Skeletal muscle tissue (tissue), 4 donors: ENCODE data around the gene ZNF536. TPM values are rescaled to one million over a fixed set of nuclear protein-coding genes. Genes with fewer than 3 reads are reported as not detected.

ENCODE experiments used
- H3K27ac ChIP-seq: one replicate; pipeline ENCODE4 v1.7.0; 2013; ENCODE audit warnings: mild to moderate bottlenecking, low read depth, low read length, inconsistent platforms
- H3K27me3 ChIP-seq, 3 donors: one replicate each; pipeline ENCODE4 v1.7.0; 2013; ENCODE audit warnings: low read length in 3 of 3; ENCODE audit not compliant: control insufficient read depth in 3 of 3, insufficient read depth in 3 of 3
- H3K36me3 ChIP-seq, 3 donors: one replicate each; pipeline ENCODE4 v1.7.0; 2013; ENCODE audit warnings: low read length in 3 of 3; ENCODE audit not compliant: control insufficient read depth in 3 of 3, insufficient read depth in 3 of 3
- H3K4me1 ChIP-seq, 3 donors: one replicate each; pipeline ENCODE4 v1.7.0; 2013; ENCODE audit warnings: low read length in 3 of 3, mild to moderate bottlenecking in 3 of 3; ENCODE audit not compliant: control insufficient read depth in 3 of 3, insufficient read depth in 3 of 3
- H3K4me3 ChIP-seq, 3 donors: one replicate each; pipeline ENCODE4 v1.7.0; 2013; ENCODE audit warnings: low read length in 3 of 3
- H3K9ac ChIP-seq, 3 donors: one replicate each; pipeline ENCODE4 v1.7.0; 2013; ENCODE audit warnings: low read length in 3 of 3, mild to moderate bottlenecking in 3 of 3, moderate library complexity in 2 of 3, low read depth in 1 of 3
- H3K9me3 ChIP-seq, 3 donors: one replicate each; pipeline ENCODE4 v1.7.0; 2013; ENCODE audit warnings: low read length in 3 of 3; ENCODE audit not compliant: control insufficient read depth in 3 of 3
- total RNA-seq: library from RNA; depleted of rRNA; stranded (reverse); fragments of >200 nt; gene quantifications from one replicate; pipeline ENCODE4 v1.2.3, GENCODE V29; 2014
- donor health status: Osteomylitis.

The ZNF536 gene
- total RNA-seq, 1 donor from 2014 or later: 3.1 TPM

DNA sequence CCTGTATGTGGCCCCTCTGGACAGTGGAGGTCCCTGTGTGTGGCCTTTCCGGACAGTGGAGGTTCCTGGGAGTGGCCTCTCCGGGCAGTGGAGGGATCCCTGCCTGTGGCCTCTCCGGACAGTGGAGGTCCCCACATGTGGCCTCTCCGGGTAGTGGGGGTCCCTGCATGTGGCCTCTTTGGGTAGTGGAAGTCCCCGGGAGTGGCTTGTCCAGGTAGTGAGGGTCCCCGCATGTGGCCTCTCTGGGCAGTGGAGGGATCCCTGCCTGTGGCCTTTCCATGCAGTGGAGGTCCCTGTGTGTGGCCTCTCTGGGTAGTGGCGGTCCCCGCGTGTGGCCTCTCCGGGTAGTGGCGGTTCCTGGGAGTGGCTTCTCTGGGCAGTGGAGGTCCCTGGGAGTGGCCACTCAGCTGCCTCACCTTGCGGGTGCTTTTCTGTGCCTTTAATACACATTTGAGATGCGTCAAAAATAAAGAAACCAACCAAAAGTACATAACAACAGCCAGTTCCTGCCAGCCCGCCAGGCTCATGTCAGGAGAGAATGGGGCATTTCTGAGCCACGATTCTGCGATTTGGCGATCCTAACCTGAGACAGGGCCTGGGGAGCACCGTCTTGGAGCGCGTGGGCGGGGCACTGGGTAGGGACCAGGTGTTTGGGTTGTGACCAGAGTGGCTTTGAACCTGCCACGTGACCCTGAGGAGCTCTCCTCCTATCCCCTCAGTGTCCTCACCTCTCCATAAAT lies 194.7 kb downstream of the ZNF536 start:
- Histone ChIP-seq H3K9me3 (no peaks in the 10 kb centered on the region), H3K4me3 (no peak overlapping the region), H3K36me3 (no peaks in the 10 kb centered on the region), H3K9ac (no peak overlapping the region), H3K4me1 (no peaks in the 10 kb centered on the region), H3K27ac (no peak overlapping the region), H3K27me3 (peaks cover 0 to 24% (median 7%) of the 10 kb centered on the region in 3 donors)

DNA sequence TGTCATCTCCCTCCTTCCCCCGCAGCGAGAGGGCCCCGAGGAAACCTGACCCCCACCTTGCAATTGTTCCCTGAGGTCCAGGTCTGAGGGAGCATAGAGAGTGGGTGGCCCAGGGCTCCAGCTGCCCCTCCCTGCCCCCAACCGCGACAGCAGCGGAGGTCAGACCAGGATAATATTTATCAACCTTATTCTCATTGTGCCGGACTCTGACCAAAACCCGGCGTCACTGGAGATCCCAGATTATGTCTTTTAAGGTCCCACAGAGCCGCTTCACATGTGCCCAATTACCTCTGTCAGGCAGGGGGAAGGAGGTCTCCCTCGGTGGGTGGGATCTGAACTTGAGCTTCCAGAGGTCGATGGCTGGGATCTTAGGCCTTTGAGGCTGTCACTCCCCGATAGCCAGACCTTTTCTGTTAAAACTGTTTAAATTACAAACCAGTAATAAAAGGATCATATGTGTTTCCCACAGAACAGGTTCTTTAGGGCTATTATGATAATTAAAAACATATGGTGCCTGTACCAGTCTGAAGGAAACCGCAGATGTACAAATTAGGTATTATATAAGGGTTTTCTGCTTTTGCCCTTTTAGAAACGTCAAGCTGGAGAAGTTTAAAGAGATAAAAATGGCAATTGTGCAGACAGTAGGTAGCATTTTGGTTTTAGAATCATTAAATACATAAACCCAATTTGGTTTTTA lies 195.5 kb downstream of the ZNF536 start:
- peaks cover 0 to 24% (median 7%) of the 10 kb centered on the region in 3 donors for H3K27me3 ChIP-seq
- H3K9me3 ChIP-seq: no peaks in the 10 kb centered on the region
- H3K9ac ChIP-seq: no peak overlapping the region
- H3K4me1 ChIP-seq: no peaks in the 10 kb centered on the region
- H3K36me3 ChIP-seq: no peaks in the 10 kb centered on the region
- no peak overlapping the region for H3K27ac ChIP-seq
- no peak overlapping the region for H3K4me3 ChIP-seq

DNA sequence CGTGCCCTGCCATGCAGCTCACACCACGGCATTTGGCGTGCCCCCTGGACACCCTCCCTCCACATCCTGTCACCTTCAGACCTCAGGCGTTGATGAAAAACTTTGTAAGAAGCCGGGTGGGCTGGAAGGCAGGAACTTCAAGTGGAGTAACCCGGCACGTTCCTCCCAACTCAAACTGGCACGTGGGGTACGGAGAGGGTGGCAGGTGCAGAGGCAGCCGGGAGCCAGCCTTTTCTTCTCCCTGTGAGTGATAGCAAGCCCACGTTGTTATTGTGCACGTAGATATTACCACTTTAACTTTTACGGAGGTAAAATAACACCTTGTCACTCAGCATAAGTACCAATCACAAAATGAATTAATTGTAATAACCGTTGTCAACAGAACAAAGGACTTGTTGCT lies 198.0 kb downstream of the ZNF536 start:
- Histone ChIP-seq H3K9ac (no peak overlapping the region), H3K27ac (no peak overlapping the region), H3K9me3 (no peaks in the 10 kb centered on the region), H3K27me3 (peaks cover 0 to 15% (median 0%) of the 10 kb centered on the region in 3 donors), H3K4me3 (no peak overlapping the region), H3K36me3 (no peaks in the 10 kb centered on the region), H3K4me1 (no peaks in the 10 kb centered on the region)

- Histone ChIP-seq H3K4me3 (no peak overlapping the region), H3K9ac (no peak overlapping the region), H3K27ac (no peak overlapping the region), H3K9me3 (no peaks in the 10 kb centered on the region), H3K27me3 (peaks cover 0 to 3% (median 0%) of the 10 kb centered on the region in 3 donors), H3K36me3 (no peaks in the 10 kb centered on the region), H3K4me1 (no peaks in the 10 kb centered on the region)
These were observed 205.4 kb downstream of the ZNF536 start for GRCh38 chr19:30577551-30578105.

DNA sequence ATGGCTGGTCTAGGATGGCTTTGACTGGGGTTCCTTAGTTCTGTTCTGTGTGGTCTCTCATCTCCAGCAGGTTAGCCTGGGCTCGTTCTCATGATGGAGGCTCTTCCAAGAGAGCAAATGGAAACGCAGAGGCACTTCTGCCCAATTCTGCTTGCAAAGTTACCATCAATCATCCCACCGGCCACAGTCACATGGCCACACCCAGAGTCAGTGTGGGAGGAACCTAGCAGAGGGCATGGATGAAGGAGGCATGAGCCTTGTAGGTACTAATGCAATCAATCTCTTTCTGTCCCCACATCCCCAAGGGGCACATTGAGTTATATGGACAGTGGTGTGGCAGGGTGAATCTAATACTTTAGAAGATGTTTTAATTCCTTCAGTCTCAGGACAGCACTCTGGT lies 207.2 kb downstream of the ZNF536 start:
- Histone ChIP-seq H3K4me1 (no peaks in the 10 kb centered on the region), H3K27ac (no peak overlapping the region), H3K27me3 (peaks cover 0 to 3% (median 0%) of the 10 kb centered on the region in 3 donors), H3K9ac (no peak overlapping the region), H3K36me3 (no peaks in the 10 kb centered on the region), H3K4me3 (no peak overlapping the region), H3K9me3 (no peaks in the 10 kb centered on the region)

DNA sequence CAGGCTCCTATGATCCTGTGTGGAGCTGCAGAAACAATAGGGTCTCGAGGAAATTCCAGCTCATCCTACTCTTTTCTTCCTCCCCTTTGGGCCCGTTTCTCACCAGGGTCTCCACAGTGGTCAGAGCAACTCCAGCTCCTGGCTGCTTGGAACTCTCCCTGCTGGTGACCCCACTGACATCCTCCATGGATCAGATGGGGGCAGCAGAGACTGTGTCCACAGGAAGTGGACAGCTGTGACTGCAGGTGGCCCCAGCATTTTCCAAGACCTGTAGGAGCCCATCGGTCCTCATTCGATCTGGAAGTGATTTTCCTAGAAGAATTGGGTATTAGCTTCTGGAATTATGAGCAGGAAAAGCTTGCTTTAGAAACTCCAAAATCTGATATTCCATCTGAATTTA lies 208.5 kb downstream of the ZNF536 start:
- Histone ChIP-seq H3K4me1 (no peaks in the 10 kb centered on the region), H3K27ac (no peak overlapping the region), H3K9me3 (no peaks in the 10 kb centered on the region), H3K4me3 (no peak overlapping the region), H3K36me3 (no peaks in the 10 kb centered on the region), H3K27me3 (peaks cover 0 to 3% (median 0%) of the 10 kb centered on the region in 3 donors), H3K9ac (no peak overlapping the region)

GRCh38 chr19:30584090-30584489 lies 211.9 kb downstream of the ZNF536 start:
- H3K9me3 ChIP-seq: no peaks in the 10 kb centered on the region
- no peak overlapping the region for H3K9ac ChIP-seq
- no peaks in the 10 kb centered on the region for H3K4me1 ChIP-seq
- no peak overlapping the region for H3K27ac ChIP-seq
- peaks cover 0 to 3% (median 0%) of the 10 kb centered on the region in 3 donors for H3K27me3 ChIP-seq
- H3K4me3 ChIP-seq: no peak overlapping the region
- H3K36me3 ChIP-seq: no peaks in the 10 kb centered on the region

- no peaks in the 10 kb centered on the region for H3K4me1 ChIP-seq
These were observed 215.7 kb downstream of the ZNF536 start for GRCh38 chr19:30587869-30588268.

GRCh38 chr19:30590596-30591229 lies 218.5 kb downstream of the ZNF536 start:
- Histone ChIP-seq H3K27ac (no peak overlapping the region), H3K9ac (no peak overlapping the region), H3K36me3 (no peaks in the 10 kb centered on the region), H3K27me3 (peaks cover 0 to 3% (median 0%) of the 10 kb centered on the region in 3 donors), H3K4me3 (no peak overlapping the region), H3K4me1 (no peaks in the 10 kb centered on the region), H3K9me3 (no peaks in the 10 kb centered on the region)

More at GRCh38 chr19:30587869-30588268, 215.7 kb downstream of the ZNF536 start:
- no peak overlapping the region for H3K9ac ChIP-seq
- H3K27me3 ChIP-seq: peaks cover 0 to under 1% (median 0%) of the 10 kb centered on the region in 3 donors
- H3K27ac ChIP-seq: no peak overlapping the region
- H3K9me3 ChIP-seq: no peaks in the 10 kb centered on the region
- H3K36me3 ChIP-seq: no peaks in the 10 kb centered on the region
- H3K4me3 ChIP-seq: no peak overlapping the region
